WTC11 (cell line): ENCODE measurements around the gene NRXN3. TPM values are rescaled to one million over a fixed set of nuclear protein-coding genes. Genes with fewer than 3 reads are reported as not detected.

Experiments used
- ATAC-seq: fragments of 200-7000 bp; cut with Tn5 transposase; 2 replicates; pipeline ENCODE4 v1.10.0; 2021; ENCODE audit warnings: mild to moderate bottlenecking, moderate library complexity
- CTCF ChIA-PET: fragments of 300-600 bp; sonication (Branson Sonifier 250); formaldehyde crosslinking; loops from one replicate; lab custom pipeline; 2021; ENCODE audit warnings: antibody characterized with exemption; lab: Charles Lee
- POLR2A ChIA-PET: fragments of 350-600 bp; sonication (Branson Sonifier 250); formaldehyde crosslinking; loops from one replicate; lab custom pipeline; 2021; ENCODE audit warnings: antibody characterized with exemption; lab: Charles Lee
- DNase-seq: peaks from one replicate; pipeline ENCODE4 v3.0.0; 2021; ENCODE audit warnings: low spot score
- H3K27ac Mint-ChIP-seq: 2 replicates; pipeline ENCODE4 v1.8.0; 2021; ENCODE audit warnings: mixed read lengths
- H3K27me3 Mint-ChIP-seq: 2 replicates; pipeline ENCODE4 v1.8.0; 2021; ENCODE audit warnings: low read depth, mild to moderate bottlenecking, moderate library complexity, mixed read lengths
- H3K36me3 Mint-ChIP-seq: 2 replicates; pipeline ENCODE4 v1.8.0; 2021; ENCODE audit warnings: mixed read lengths
- H3K4me1 Mint-ChIP-seq: 2 replicates; pipeline ENCODE4 v1.8.0; 2022; ENCODE audit warnings: mixed read lengths
- H3K4me3 Mint-ChIP-seq: 2 replicates; pipeline ENCODE4 v1.8.0; 2021; ENCODE audit warnings: mild to moderate bottlenecking, moderate library complexity, mixed read lengths
- H3K9me3 Mint-ChIP-seq: 2 replicates; pipeline ENCODE4 v1.8.0; 2021; ENCODE audit warnings: mixed read lengths
- AFF4 ChIP-seq: sonication (generic); formaldehyde crosslinking; IDR thresholded peaks from 2 replicates; pipeline ENCODE4 v1.8.1; 2023; ENCODE audit warnings: mild to moderate bottlenecking, missing genetic modification reagents, borderline replicate concordance
- ATF6 ChIP-seq: sonication (generic); formaldehyde crosslinking; IDR thresholded peaks from 2 replicates; pipeline ENCODE4 v1.8.1; 2023; ENCODE audit warnings: mild to moderate bottlenecking, missing genetic modification reagents
- CBFB ChIP-seq: sonication (generic); formaldehyde crosslinking; IDR thresholded peaks from 2 replicates; pipeline ENCODE4 v1.8.1; 2022; ENCODE audit warnings: mild to moderate bottlenecking, low read depth, missing genetic modification reagents
- CREM ChIP-seq: sonication (generic); formaldehyde crosslinking; IDR thresholded peaks from 2 replicates; pipeline ENCODE4 v1.8.1; 2022; ENCODE audit warnings: mild to moderate bottlenecking, missing genetic modification reagents, moderate library complexity
- CTCF ChIP-seq: fragments of 200-600 bp; IDR thresholded peaks from 2 replicates; pipeline ENCODE4 v1.8.0; 2022; ENCODE audit warnings: antibody characterized with exemption
- E2F5 ChIP-seq: sonication (generic); formaldehyde crosslinking; IDR thresholded peaks from 2 replicates; pipeline ENCODE4 v1.8.1; 2022; ENCODE audit warnings: mild to moderate bottlenecking, moderate library complexity, missing genetic modification reagents
- ESRRA ChIP-seq: sonication (generic); formaldehyde crosslinking; IDR thresholded peaks from 2 replicates; pipeline ENCODE4 v1.8.1; 2022; ENCODE audit warnings: mild to moderate bottlenecking, missing genetic modification reagents, borderline replicate concordance
- ETV6 ChIP-seq: sonication (generic); formaldehyde crosslinking; IDR thresholded peaks from 2 replicates; pipeline ENCODE4 v1.8.1; 2022; ENCODE audit warnings: mild to moderate bottlenecking, missing genetic modification reagents
- FOXJ3 ChIP-seq: sonication (generic); formaldehyde crosslinking; IDR thresholded peaks from 2 replicates; pipeline ENCODE4 v1.9.0; 2021; ENCODE audit warnings: missing genetic modification reagents, mild to moderate bottlenecking, borderline replicate concordance
- JAZF1 ChIP-seq: fragments of 250-450 bp; sonication (Bioruptor Pico); IDR thresholded peaks from 2 replicates; pipeline ENCODE4 v1.9.0; 2021; ENCODE audit warnings: moderate library complexity, mild to moderate bottlenecking, inconsistent platforms
- JUN ChIP-seq: sonication (generic); formaldehyde crosslinking; IDR thresholded peaks from 2 replicates; pipeline ENCODE4 v1.8.0; 2023; ENCODE audit warnings: mild to moderate bottlenecking, missing genetic modification reagents
- MYBL2 ChIP-seq: sonication (generic); formaldehyde crosslinking; IDR thresholded peaks from 2 replicates; pipeline ENCODE4 v1.8.1; 2023; ENCODE audit warnings: mild to moderate bottlenecking, moderate library complexity, missing genetic modification reagents
- NR1H2 ChIP-seq: sonication (generic); formaldehyde crosslinking; IDR thresholded peaks from 2 replicates; pipeline ENCODE4 v1.9.0; 2021; ENCODE audit warnings: mild to moderate bottlenecking, moderate library complexity, missing genetic modification reagents
- NR2C2 ChIP-seq: sonication (generic); formaldehyde crosslinking; IDR thresholded peaks from 2 replicates; pipeline ENCODE4 v1.8.0; 2022; ENCODE audit warnings: mild to moderate bottlenecking, missing genetic modification reagents
- NR3C1 ChIP-seq: sonication (generic); formaldehyde crosslinking; conservative IDR thresholded peaks from 2 replicates; pipeline ENCODE4 v1.8.1; 2023; ENCODE audit warnings: low read depth, mild to moderate bottlenecking, missing genetic modification reagents
- OVOL2 ChIP-seq: fragments of 250-450 bp; sonication (Bioruptor Pico); IDR thresholded peaks from 2 replicates; pipeline ENCODE4 v1.9.0; 2021; ENCODE audit warnings: mild to moderate bottlenecking, borderline replicate concordance
- PREB ChIP-seq: sonication (generic); formaldehyde crosslinking; IDR thresholded peaks from 2 replicates; pipeline ENCODE4 v1.8.1; 2022; ENCODE audit warnings: mild to moderate bottlenecking, missing genetic modification reagents, moderate library complexity, borderline replicate concordance
- USF1 ChIP-seq: sonication (generic); formaldehyde crosslinking; IDR thresholded peaks from 2 replicates; pipeline ENCODE4 v1.8.0; 2022; ENCODE audit warnings: mild to moderate bottlenecking, missing genetic modification reagents
- ZNF121 ChIP-seq: sonication (generic); formaldehyde crosslinking; IDR thresholded peaks from 2 replicates; pipeline ENCODE4 v1.8.0; 2023; ENCODE audit warnings: missing genetic modification reagents
- ZNF219 ChIP-seq: sonication (generic); formaldehyde crosslinking; IDR thresholded peaks from 2 replicates; pipeline ENCODE4 v1.8.0; 2023; ENCODE audit warnings: missing genetic modification reagents, mild to moderate bottlenecking, borderline replicate concordance
- ZNF396 ChIP-seq: fragments of 250-450 bp; sonication (Bioruptor Pico); IDR thresholded peaks from 2 replicates; pipeline ENCODE4 v1.8.0; 2021; ENCODE audit warnings: mild to moderate bottlenecking, moderate library complexity, borderline replicate concordance
- ZNF671 ChIP-seq: fragments of 250-450 bp; sonication (Bioruptor Pico); IDR thresholded peaks from 2 replicates; pipeline ENCODE4 v1.8.0; 2021; ENCODE audit warnings: mild to moderate bottlenecking
- ZSCAN18 ChIP-seq: fragments of 250-450 bp; sonication (Bioruptor Pico); IDR thresholded peaks from 2 replicates; pipeline ENCODE4 v2.1.2; 2022; ENCODE audit warnings: mild to moderate bottlenecking, moderate library complexity
- total RNA-seq: library from RNA; stranded (reverse); gene quantifications from 3 replicates; pipeline ENCODE4 v1.2.3, GENCODE V29; 2021

The NRXN3 gene
- total RNA-seq, 1 experiment from 2014 or later, result 3.0 TPM

- Mint-ChIP-seq H3K4me1 (peaks cover 18% of the 10 kb centered on the region), H3K4me3 (no peak overlapping the region), H3K36me3 (no peaks in the 10 kb centered on the region; the same call in 1 of the 2 replicates), H3K27me3 (no peaks in the 10 kb centered on the region), H3K27ac (no peak overlapping the region), H3K9me3 (peaks cover 14% of the 10 kb centered on the region)
- ATAC-seq (no peak), DNase-seq (no peak)
- ChIA-PET CTCF (no interaction called here), POLR2A (no interaction called here)
- TF ChIP-seq ZNF671 (CRISPR knock-in tag) (no peak), FOXJ3 (no peak), ZSCAN18 (CRISPR knock-in tag) (no peak), JAZF1 (CRISPR knock-in tag) (no peak), CBFB (CRISPR knock-in tag) (no peak), NR1H2 (CRISPR knock-in tag) (no peak), CREM (CRISPR knock-in tag) (no peak), AFF4 (CRISPR knock-in tag) (no peak), PREB (CRISPR knock-in tag) (no peak), USF1 (no peak), OVOL2 (CRISPR knock-in tag) (no peak), ZNF219 (CRISPR knock-in tag) (no peak), ZNF121 (no peak)
Measured at GRCh38 chr14:78207414-78207813, 37.2 kb downstream of the NRXN3 start.

- H3K36me3 Mint-ChIP-seq, result no peaks in the 10 kb centered on the region
- no peak overlapping the region for H3K4me3 Mint-ChIP-seq
- ChIA-PET POLR2A (no interaction called here), CTCF (no interaction called here)
- H3K27ac Mint-ChIP-seq, result no peak overlapping the region
- no peaks in the 10 kb centered on the region for H3K9me3 Mint-ChIP-seq
- no peak for DNase-seq
- H3K4me1 Mint-ChIP-seq, result 0 out of 2 replicates have a peak, but pooled peaks cover 2% of the 10 kb centered on the region
- H3K27me3 Mint-ChIP-seq, result no peaks in the 10 kb centered on the region
- ATAC-seq, result no peak
- no peak for TF ChIP-seq ZNF396
- no peak for TF ChIP-seq NR2C2
- TF ChIP-seq MYBL2 (CRISPR knock-in tag), result no peak
- no peak for TF ChIP-seq JAZF1 (CRISPR knock-in tag)
- no peak for TF ChIP-seq E2F5 (CRISPR knock-in tag)
- no peak for TF ChIP-seq NR3C1
- TF ChIP-seq CTCF, result no peak
- TF ChIP-seq ATF6 (CRISPR knock-in tag), result no peak
- no peak for TF ChIP-seq ETV6 (CRISPR knock-in tag)
- no peak for TF ChIP-seq ESRRA (CRISPR knock-in tag)
- no peak for TF ChIP-seq JUN (CRISPR knock-in tag)
Measured at GRCh38 chr14:78220273-78220672, 50.1 kb downstream of the NRXN3 start.
